Liver (tissue), 9 donors: ENCODE data around the gene SPATA13. TPM values are rescaled to one million over a fixed set of nuclear protein-coding genes. Genes with fewer than 3 reads are reported as not detected.

Experiments
- DNase-seq: peaks from one replicate; pipeline ENCODE4 v3.0.0-alpha.2; 2017; ENCODE audit warnings: low spot score
- H3K27ac ChIP-seq, 2 donors: one replicate each; pipeline ENCODE4 v1.7.0; 2013; ENCODE audit warnings: inconsistent platforms in 2 of 2, low read length in 2 of 2, control low read depth in 1 of 2, low read depth in 1 of 2, mild to moderate bottlenecking in 1 of 2
- H3K27me3 ChIP-seq, 4 donors: one replicate each; pipeline versions ENCODE4 v1.6.1 to v1.7.0; 2013; ENCODE audit warnings: low read length in 3 of 4, inconsistent platforms in 1 of 4, mild to moderate bottlenecking in 1 of 4, moderate library complexity in 1 of 4; ENCODE audit not compliant: control insufficient read depth in 4 of 4, insufficient read depth in 4 of 4
- H3K36me3 ChIP-seq, 4 donors: one replicate each; pipeline versions ENCODE4 v1.6.1 to v1.7.0; 2013; ENCODE audit warnings: low read length in 3 of 4, mild to moderate bottlenecking in 3 of 4, low read depth in 1 of 4, moderate library complexity in 1 of 4; ENCODE audit not compliant: control insufficient read depth in 4 of 4, insufficient read depth in 3 of 4
- H3K4me1 ChIP-seq, 4 donors: one replicate each; pipeline versions ENCODE4 v1.6.1 to v1.7.0; 2013; ENCODE audit warnings: low read length in 3 of 4, mild to moderate bottlenecking in 3 of 4, moderate library complexity in 1 of 4; ENCODE audit not compliant: control insufficient read depth in 4 of 4, insufficient read depth in 4 of 4
- H3K4me3 ChIP-seq, 3 donors: one replicate each; pipeline versions ENCODE4 v1.6.1 to v1.7.0; 2013; ENCODE audit warnings: low read length in 3 of 3, control low read depth in 1 of 3, low read depth in 1 of 3, mild to moderate bottlenecking in 1 of 3
- H3K9ac ChIP-seq, 2 donors: one replicate each; pipeline ENCODE4 v1.7.0; 2013; ENCODE audit warnings: low read length in 2 of 2, mild to moderate bottlenecking in 2 of 2, moderate library complexity in 2 of 2, control low read depth in 1 of 2, low read depth in 1 of 2
- H3K9me3 ChIP-seq, 4 donors: one replicate each; pipeline versions ENCODE4 v1.6.1 to v1.7.0; 2013; ENCODE audit warnings: low read length in 3 of 4; ENCODE audit not compliant: control insufficient read depth in 4 of 4
- ATF3 ChIP-seq: IDR thresholded peaks from 2 replicates; pipeline ENCODE4 v1.6.1; 2016; ENCODE audit warnings: antibody characterized with exemption
- EGR1 ChIP-seq, 2 donors: IDR thresholded peaks; 2 replicates each; pipeline ENCODE4 v1.6.1; 2016 to 2018; ENCODE audit warnings: antibody characterized with exemption in 2 of 2, low read depth in 2 of 2
- FOXA1 ChIP-seq: IDR thresholded peaks from 2 replicates; pipeline ENCODE4 v1.6.1; 2016; ENCODE audit warnings: antibody characterized with exemption
- FOXA2 ChIP-seq: IDR thresholded peaks from 2 replicates; pipeline ENCODE4 v1.6.1; 2016; ENCODE audit warnings: antibody characterized with exemption
- GABPA ChIP-seq, 2 donors: IDR thresholded peaks in 1 of 2; conservative IDR thresholded peaks in 1 of 2; 2 replicates each; pipeline ENCODE4 v1.6.1; 2016; ENCODE audit warnings: antibody characterized with exemption in 2 of 2, mild to moderate bottlenecking in 1 of 2, moderate library complexity in 1 of 2
- HNF4A ChIP-seq, 2 donors: conservative IDR thresholded peaks; 2 replicates each; pipeline ENCODE4 v1.6.1; 2016; ENCODE audit warnings: antibody characterized with exemption in 2 of 2, mild to moderate bottlenecking in 2 of 2
- HNF4G ChIP-seq: IDR thresholded peaks from 2 replicates; pipeline ENCODE4 v1.6.1; 2016; ENCODE audit warnings: antibody characterized with exemption
- JUND ChIP-seq, 2 donors: IDR thresholded peaks; 2 replicates each; pipeline ENCODE4 v1.6.1; 2016; ENCODE audit warnings: antibody characterized with exemption in 2 of 2
- MAX ChIP-seq: IDR thresholded peaks from 2 replicates; pipeline ENCODE4 v1.6.1; 2016; ENCODE audit warnings: antibody characterized with exemption
- NR2F2 ChIP-seq: IDR thresholded peaks from 2 replicates; pipeline ENCODE4 v1.6.1; 2016; ENCODE audit warnings: antibody characterized with exemption
- RAD21 ChIP-seq, 2 donors: IDR thresholded peaks; 2 replicates each; pipeline ENCODE4 v1.6.1; 2016; ENCODE audit warnings: antibody characterized with exemption in 2 of 2, mild to moderate bottlenecking in 2 of 2
- RXRA ChIP-seq, 2 donors: IDR thresholded peaks; 2 replicates each; pipeline ENCODE4 v1.6.1; 2017 to 2018; ENCODE audit warnings: antibody characterized with exemption in 2 of 2, mild to moderate bottlenecking in 1 of 2
- SP1 ChIP-seq: IDR thresholded peaks from 2 replicates; pipeline ENCODE4 v1.6.1; 2018; ENCODE audit warnings: antibody characterized with exemption, mild to moderate bottlenecking
- TAF1 ChIP-seq: conservative IDR thresholded peaks from 2 replicates; pipeline ENCODE4 v1.6.1; 2016; ENCODE audit warnings: antibody characterized with exemption, mild to moderate bottlenecking
- YY1 ChIP-seq: IDR thresholded peaks from 2 replicates; pipeline ENCODE4 v1.6.1; 2016; ENCODE audit warnings: antibody characterized with exemption, mild to moderate bottlenecking
- ZBTB33 ChIP-seq: IDR thresholded peaks from 2 replicates; pipeline ENCODE4 v1.6.1; 2016; ENCODE audit warnings: antibody characterized with exemption
- WGBS: extraction: QIAGEN DNeasy Blood & Tissue Kit; methylation state at CpG from one replicate; pipeline ENCODE4 v1.1.7; 2013; 5-methylcytosine and 5-hydroxymethylcytosine counted together
- polyA plus RNA-seq, 2 donors: library from polyadenylated mRNA; stranded (reverse) in 1 of 2; unstranded in 1 of 2; fragments of 200-250 nt in 1 of 2; fragments of >200 nt in 1 of 2; fragmentation: Nextera tagmentation in 1 of 2; extraction: Ambion mirVana in 1 of 2; gene quantifications; one replicate each; pipeline versions ENCODE4 v1.2.1 to v1.2.3, GENCODE V29; 2013 to 2015
- total RNA-seq, 2 donors: library from RNA; depleted of rRNA; stranded (reverse); fragments of >200 nt; gene quantifications; one replicate each; pipeline ENCODE4 v1.2.3, GENCODE V29; 2014
- donor health status: healthy.
- donor health status: healthy.
- donor health status: healthy.
- donor health status: healthy.
- donor health status: healthy.

Gene SPATA13
- total and polyA plus RNA-seq, 4 donors = 10.0 to 57.6 (median 20.4) TPM

GRCh38 chr13:24192057-24192810 is 31.7 kb downstream of the SPATA13 start:
- Histone ChIP-seq H3K27ac (no peak overlapping the region), H3K4me3 (no peak overlapping the region), H3K36me3 (no peaks in the 10 kb centered on the region), H3K27me3 (no peaks in the 10 kb centered on the region), H3K9me3 (no peaks in the 10 kb centered on the region), H3K4me1 (peaks cover 2 to 32% (median 21%) of the 10 kb centered on the region in 4 donors), H3K9ac (no peak overlapping the region)
- DNase-seq = no peak
- TF ChIP-seq RAD21 (IDR thresholded peaks at IDR 0.05) (no peak), EGR1 (IDR thresholded peaks at IDR 0.05; ENCODE audit: low read depth in 2 of 2) (no peak), YY1 (no peak), FOXA1 (no peak), ZBTB33 (no peak), MAX (no peak), NR2F2 (no peak), RXRA (IDR thresholded peaks at IDR 0.05) (no peak), TAF1 (no peak), JUND (IDR thresholded peaks at IDR 0.05) (no peak), HNF4A (conservative IDR thresholded peaks at IDR 0.05) (no peak), GABPA (IDR thresholded peaks at IDR 0.05 in 1 of 2, conservative IDR thresholded peaks at IDR 0.05 in 1 of 2) (no peak), HNF4G (no peak), SP1 (no peak)
- WGBS = 82% methylated on average over 6 of the region's 6 CpGs

GRCh38 chr13:24192811-24193162 is 32.3 kb downstream of the SPATA13 start:
- no peak for DNase-seq
- Histone ChIP-seq H3K4me1 (peaks cover 2 to 37% (median 21%) of the 10 kb centered on the region in 4 donors), H3K27me3 (no peaks in the 10 kb centered on the region), H3K9me3 (no peaks in the 10 kb centered on the region), H3K9ac (no peak overlapping the region), H3K27ac (no peak overlapping the region), H3K4me3 (no peak overlapping the region), H3K36me3 (no peaks in the 10 kb centered on the region)
- WGBS = 95% methylated on average over 1 of the region's 1 CpG
- TF ChIP-seq GABPA (IDR thresholded peaks at IDR 0.05 in 1 of 2, conservative IDR thresholded peaks at IDR 0.05 in 1 of 2) (no peak), ATF3 (no peak), YY1 (no peak), FOXA2 (no peak)

GRCh38 chr13:24194447-24194846 is 33.9 kb downstream of the SPATA13 start:
- Histone ChIP-seq H3K9ac (no peak overlapping the region), H3K4me1 (peaks cover 2 to 41% (median 23%) of the 10 kb centered on the region in 4 donors), H3K27me3 (no peaks in the 10 kb centered on the region), H3K36me3 (no peaks in the 10 kb centered on the region), H3K27ac (peak overlapping the region; percentile 25 to 60), H3K9me3 (no peaks in the 10 kb centered on the region), H3K4me3 (no peak overlapping the region)
- TF ChIP-seq TAF1 (no peak), FOXA2 (no peak), ZBTB33 (no peak)
- DNase-seq = no peak
- WGBS = 73% methylated on average over 8 of the region's 8 CpGs
